OCI-LY7 (cell line): ENCODE data around the gene P4HA3. TPM values are rescaled to one million over a fixed set of nuclear protein-coding genes. Genes with fewer than 3 reads are reported as not detected.

Experiments used
- BruUV-seq: library from RNA; stranded (reverse); fragments of 400-500 nt; replicated peaks from 2 replicates; lab custom pipeline; 2021; lab: Mats Ljungman, UMichigan
- CTCF ChIA-PET: fragments of 300-600 bp; sonication (Branson Sonifier 250); formaldehyde crosslinking; loops from one replicate; lab custom pipeline; 2022; ENCODE audit warnings: antibody characterized with exemption; ENCODE audit not compliant: unreplicated experiment; lab: Charles Lee
- POLR2A ChIA-PET: fragments of 300-600 bp; sonication (Branson Sonifier 250); formaldehyde crosslinking; loops from one replicate; lab custom pipeline; 2022; ENCODE audit warnings: antibody characterized with exemption; lab: Charles Lee
- DNase-seq: peaks from one replicate; pipeline ENCODE4 v3.0.0-alpha.2; 2015; ENCODE audit warnings: low spot score
- H2AFZ ChIP-seq: fragments of 200-600 bp; sonication (generic), shearing (Covaris generic); 2 replicates; pipeline ENCODE4 v1.6.1; 2014; ENCODE audit warnings: mild to moderate bottlenecking, antibody characterized with exemption, low read length, moderate library complexity
- H3K27ac ChIP-seq: fragments of 200-600 bp; sonication (generic); 2 replicates; pipeline ENCODE4 v1.5.1; 2014; ENCODE audit warnings: mixed run types, low read depth, mild to moderate bottlenecking, moderate library complexity, low read length, inconsistent platforms; ENCODE audit not compliant: poor library complexity, severe bottlenecking
- H3K36me3 ChIP-seq: fragments of 200-600 bp; sonication (generic); 2 replicates; pipeline ENCODE4 v1.6.1; 2014; ENCODE audit warnings: mild to moderate bottlenecking, antibody characterized with exemption, low read length, moderate library complexity, mixed read lengths; ENCODE audit not compliant: insufficient read depth
- H3K4me1 ChIP-seq: fragments of 200-600 bp; sonication (generic); 2 replicates; pipeline ENCODE4 v1.5.1; 2014; ENCODE audit warnings: mild to moderate bottlenecking, low read length; ENCODE audit not compliant: insufficient read depth, poor library complexity, severe bottlenecking
- H3K4me2 ChIP-seq: fragments of 200-600 bp; sonication (generic); 2 replicates; pipeline ENCODE4 v1.6.1; 2014; ENCODE audit warnings: mild to moderate bottlenecking, low read length
- H3K4me3 ChIP-seq: fragments of 200-600 bp; sonication (generic); 2 replicates; pipeline ENCODE4 v1.5.1; 2014; ENCODE audit warnings: mild to moderate bottlenecking, low read depth, low read length; ENCODE audit not compliant: poor library complexity, severe bottlenecking
- H3K79me2 ChIP-seq: fragments of 200-600 bp; sonication (generic); 2 replicates; pipeline ENCODE4 v1.6.1; 2016; ENCODE audit warnings: low read depth, mild to moderate bottlenecking, low read length, moderate library complexity, mixed read lengths; ENCODE audit not compliant: insufficient read depth
- H3K9me2 ChIP-seq: fragments of 200-600 bp; sonication (generic); 2 replicates; pipeline ENCODE4 v1.6.1; 2016; ENCODE audit warnings: mild to moderate bottlenecking, low read length, mixed read lengths; ENCODE audit not compliant: insufficient read depth
- H3K9me3 ChIP-seq: fragments of 200-600 bp; sonication (generic); 2 replicates; pipeline ENCODE4 v1.6.1; 2014; ENCODE audit warnings: mild to moderate bottlenecking, mixed run types, low read length, mixed read lengths
- H4K20me1 ChIP-seq: fragments of 200-600 bp; sonication (generic); 2 replicates; pipeline ENCODE4 v1.6.1; 2014; ENCODE audit warnings: mild to moderate bottlenecking, antibody characterized with exemption, low read length, moderate library complexity, mixed read lengths; ENCODE audit not compliant: insufficient read depth
- CTCF ChIP-seq: fragments of 200-600 bp; sonication (generic); conservative IDR thresholded peaks from 2 replicates; pipeline ENCODE4 v1.5.1; 2014; ENCODE audit warnings: mild to moderate bottlenecking, antibody characterized with exemption, low read length, moderate library complexity, mixed read lengths
- EZH2phosphoT487 ChIP-seq: fragments of 200-600 bp; sonication (generic); IDR thresholded peaks from 2 replicates; pipeline ENCODE4 v1.6.1; 2018; ENCODE audit warnings: low read depth, borderline replicate concordance, mild to moderate bottlenecking, mixed run types, antibody characterized with exemption, low read length, moderate library complexity, mixed read lengths
- intact Hi-C: fragments of 100-400 bp; cut with micrococcal nuclease; formaldehyde crosslinking; loops from one replicate; pipeline ENCODE4 v1.10.0; 2022; ENCODE audit not compliant: unreplicated experiment
- total RNA-seq, 2 experiments: library from RNA; depleted of rRNA in 1 of 2; stranded (reverse); fragments of >200 nt in 1 of 2; shearing (Covaris generic) in 1 of 2; gene quantifications; 2 replicates each; pipeline ENCODE4 v1.2.3, GENCODE V29; 2014 to 2022

P4HA3 gene
- total RNA-seq, 2 experiments from 2014 or later, result not detected

DNA sequence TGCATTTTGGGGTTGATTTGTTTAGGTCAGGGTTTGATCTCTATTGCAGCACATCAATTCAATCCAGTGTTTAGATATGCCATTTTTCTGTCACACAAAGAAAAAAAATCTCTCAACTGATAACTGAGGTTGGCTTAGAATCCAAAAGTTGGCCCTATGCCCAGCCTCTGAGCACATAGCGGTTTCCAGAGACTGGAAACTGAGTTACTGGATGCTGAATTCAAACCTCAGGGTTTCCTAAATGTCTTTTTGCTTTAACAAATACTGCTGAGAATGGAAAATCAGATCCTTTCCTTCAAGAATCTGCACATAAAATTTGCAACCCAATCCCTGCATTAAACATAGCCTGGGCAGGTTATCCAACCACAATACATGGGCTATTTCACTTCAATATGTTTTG is 4.0 kb downstream of the P4HA3 start:
- Histone ChIP-seq H3K4me1 (no peaks in the 10 kb centered on the region), H3K9me3 (no peaks in the 10 kb centered on the region), H3K4me2 (no peak overlapping the region), H3K79me2 (no peaks in the 10 kb centered on the region), H3K4me3 (no peak overlapping the region), H3K9me2 (no peaks in the 10 kb centered on the region), H4K20me1 (no peaks in the 10 kb centered on the region), H2AFZ (no peak overlapping the region), H3K27ac (no peak overlapping the region), H3K36me3 (no peaks in the 10 kb centered on the region)
- intact Hi-C loops, result no loop called here
- BruUV-seq, result no TSS peak
- DNase-seq, result no peak
- TF ChIP-seq CTCF (no peak), EZH2phosphoT487 (no peak)
- ChIA-PET CTCF (no interaction called here), POLR2A (no interaction called here)

DNA sequence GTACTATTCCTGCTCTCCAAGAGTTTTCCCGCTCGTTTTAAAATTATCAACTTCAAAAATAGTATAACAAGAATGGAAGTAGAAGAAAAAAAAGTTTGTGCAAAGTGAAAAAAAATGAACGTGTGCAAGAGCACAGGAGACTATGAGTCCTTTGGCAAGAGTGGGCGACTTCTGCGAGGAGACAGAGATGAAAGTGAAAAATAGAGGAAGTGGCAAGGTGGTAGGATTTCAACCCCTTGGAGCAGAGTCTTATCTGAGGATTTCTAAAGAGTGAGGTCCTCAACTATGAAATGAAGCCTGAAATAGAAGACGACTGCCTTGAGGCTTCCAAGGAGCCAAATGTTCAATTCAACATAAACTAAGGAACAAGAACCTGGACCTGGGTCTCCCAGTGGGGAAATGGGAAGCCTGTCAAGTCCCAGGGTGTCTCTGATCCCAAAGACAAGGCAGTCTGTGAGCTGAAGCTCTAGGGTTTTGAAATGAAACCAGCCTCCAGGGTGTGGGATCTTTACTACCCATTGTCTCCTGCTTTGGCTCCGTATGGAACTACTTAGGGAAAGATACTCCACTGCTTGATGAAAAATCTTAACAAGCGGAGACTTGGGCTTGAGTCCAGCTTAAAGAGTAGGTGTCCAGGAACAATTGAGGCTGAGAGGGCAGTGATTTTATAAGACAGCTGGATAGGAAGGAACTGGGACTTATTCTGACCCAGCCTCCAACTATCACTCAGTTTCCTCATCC is 4.8 kb downstream of the P4HA3 start:
- POLR2A ChIA-PET, result no interaction called here
- Histone ChIP-seq H3K4me1 (no peaks in the 10 kb centered on the region), H3K79me2 (no peaks in the 10 kb centered on the region), H3K9me3 (no peaks in the 10 kb centered on the region), H3K36me3 (no peaks in the 10 kb centered on the region), H3K27ac (no peak overlapping the region), H3K4me3 (no peak overlapping the region), H2AFZ (no peak overlapping the region), H4K20me1 (no peaks in the 10 kb centered on the region), H3K4me2 (no peak overlapping the region), H3K9me2 (no peaks in the 10 kb centered on the region)
- no peak for DNase-seq
- intact Hi-C loops, result no loop called here
- no TSS peak for BruUV-seq
- CTCF ChIA-PET, result no interaction called here
- TF ChIP-seq EZH2phosphoT487 (no peak), CTCF (no peak)

DNA sequence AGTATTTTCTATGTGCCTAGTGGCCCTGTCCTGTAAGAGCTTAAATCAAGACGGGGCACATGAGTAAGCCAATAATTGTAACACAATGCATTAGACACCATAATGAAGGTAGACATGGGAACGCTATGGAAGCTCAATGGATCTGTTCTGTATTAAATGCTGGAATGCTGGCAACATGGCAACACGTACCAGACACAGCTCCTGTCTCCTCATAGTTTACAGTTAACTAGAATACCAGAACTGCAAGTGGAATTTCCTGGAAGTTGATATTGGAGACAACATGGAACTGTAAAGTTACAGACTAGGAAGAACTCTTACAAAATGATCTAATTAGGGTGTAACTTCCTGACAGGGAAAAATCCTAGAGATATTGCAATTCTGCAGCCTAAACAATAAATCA is 12.4 kb downstream of the P4HA3 start:
- DNase-seq, result no peak
- H3K9me3 ChIP-seq, result 0 out of 2 replicates have a peak, but pooled peaks cover 3% of the 10 kb centered on the region
- intact Hi-C loops, result no loop called here
- no TSS peak for BruUV-seq
- no peaks in the 10 kb centered on the region for H3K36me3 ChIP-seq
- ChIA-PET CTCF (no interaction called here), POLR2A (no interaction called here)
- H3K4me3 ChIP-seq, result no peak overlapping the region
- TF ChIP-seq EZH2phosphoT487 (no peak), CTCF (no peak)
- H3K27ac ChIP-seq, result no peak overlapping the region
- no peaks in the 10 kb centered on the region for H3K9me2 ChIP-seq
- H3K4me1 ChIP-seq, result no peaks in the 10 kb centered on the region
- no peak overlapping the region for H2AFZ ChIP-seq
- H3K79me2 ChIP-seq, result no peaks in the 10 kb centered on the region
- H4K20me1 ChIP-seq, result no peaks in the 10 kb centered on the region
- H3K4me2 ChIP-seq, result no peak overlapping the region
